Ascending aorta (tissue), 2 donors: ENCODE measurements around the gene IRX4. TPM values are rescaled to one million over a fixed set of nuclear protein-coding genes. Genes with fewer than 3 reads are reported as not detected.

Experiments used
- DNase-seq, 2 donors: peaks; one replicate each; pipeline ENCODE4 v3.0.0-alpha.2; 2019; ENCODE audit warnings: low spot score in 2 of 2
- H3K27ac ChIP-seq, 2 donors: fragments of 200-600 bp; sonication (generic); one replicate each; pipeline ENCODE4 v1.5.1; 2016 to 2017; ENCODE audit warnings: mild to moderate bottlenecking in 1 of 2
- H3K27me3 ChIP-seq: fragments of 200-600 bp; sonication (generic); one replicate; pipeline ENCODE4 v1.5.1; 2017
- H3K36me3 ChIP-seq, 2 donors: fragments of 200-600 bp; sonication (generic); one replicate each; pipeline ENCODE4 v1.5.1; 2016
- H3K4me1 ChIP-seq, 2 donors: fragments of 200-600 bp; sonication (generic); one replicate each; pipeline ENCODE4 v1.5.1; 2016 to 2017; ENCODE audit warnings: mild to moderate bottlenecking in 1 of 2
- H3K4me3 ChIP-seq, 2 donors: fragments of 200-600 bp; sonication (generic); one replicate each; pipeline ENCODE4 v1.5.1; 2016 to 2017; ENCODE audit warnings: mild to moderate bottlenecking in 1 of 2
- H3K9me3 ChIP-seq, 2 donors: fragments of 200-600 bp; sonication (generic); one replicate each; pipeline ENCODE4 v1.5.1; 2016
- intact Hi-C: fragments of 100-400 bp; cut with DNase I; formaldehyde crosslinking; loops from one replicate; pipeline ENCODE4 v1.15.1; 2023
- total RNA-seq: library from RNA; depleted of rRNA; stranded (reverse); fragments of >200 nt; gene quantifications from one replicate; pipeline ENCODE4 v1.1.0, GENCODE V29; 2016
- TF ChIP-seq, protein P1 (sequence below), 3 experiments: fragments of 200-600 bp in 2 of 3; fragments of 450-650 bp in 1 of 3; sonication (generic) in 2 of 3; IDR thresholded peaks; one replicate each; pipeline ENCODE4 v1.5.1; 2016 to 2019; ENCODE audit warnings: antibody characterized with exemption in 3 of 3, mild to moderate bottlenecking in 1 of 3, moderate library complexity in 1 of 3

Gene IRX4
- total RNA-seq, 1 donor from 2014 or later, result not detected

DNA sequence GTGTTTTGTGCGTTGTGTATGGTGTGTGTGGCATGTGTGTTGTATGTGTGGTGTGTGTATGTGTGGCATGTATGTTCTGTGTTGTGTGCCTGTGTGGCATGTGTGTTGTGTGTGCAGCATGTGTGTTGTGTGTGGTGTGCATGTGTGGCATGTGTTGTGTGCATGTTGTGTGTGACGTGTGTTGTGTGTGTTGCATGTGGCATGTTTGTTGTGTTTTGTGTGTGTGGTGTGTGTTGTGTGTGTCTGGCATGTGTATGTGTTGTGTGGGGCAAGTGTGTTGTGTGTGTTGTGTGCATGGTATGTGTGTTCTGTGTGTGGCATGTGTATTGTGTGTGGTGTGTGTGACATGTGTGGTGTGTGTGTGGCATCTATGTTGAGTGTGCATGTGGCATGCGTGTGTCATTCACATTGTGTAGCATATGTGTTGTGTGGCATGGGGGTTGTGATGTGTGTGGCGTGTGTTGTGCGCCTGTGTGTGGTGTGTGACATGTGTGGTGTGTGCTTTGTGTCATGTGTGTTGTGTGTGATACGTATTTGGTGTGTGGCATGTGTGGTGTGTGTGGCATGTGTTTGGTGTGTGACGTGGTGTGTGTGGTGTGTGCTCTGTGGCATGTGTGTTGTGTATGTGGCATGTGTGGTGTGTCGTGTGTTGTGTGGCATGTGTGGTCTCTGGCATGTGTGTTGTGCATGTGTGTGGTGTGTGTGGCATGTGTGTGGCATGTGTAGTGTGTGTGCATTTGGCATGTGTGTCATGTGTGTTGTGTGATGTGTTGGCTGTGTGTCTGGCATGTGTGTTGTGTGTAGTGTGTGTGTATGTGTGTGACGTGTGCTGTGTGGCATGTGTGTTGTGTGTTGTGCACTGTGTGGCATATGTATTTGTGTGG, 46.6 kb upstream of the IRX4 start:
- H3K36me3 ChIP-seq, result no peaks in the 10 kb centered on the region
- no peak overlapping the region for H3K4me3 ChIP-seq
- peaks cover 0 to 4% of the 10 kb centered on the region in 2 donors for H3K4me1 ChIP-seq
- no peaks in the 10 kb centered on the region for H3K9me3 ChIP-seq
- no peak for DNase-seq
- no peak overlapping the region for H3K27ac ChIP-seq
- TF ChIP-seq, protein P1, sequence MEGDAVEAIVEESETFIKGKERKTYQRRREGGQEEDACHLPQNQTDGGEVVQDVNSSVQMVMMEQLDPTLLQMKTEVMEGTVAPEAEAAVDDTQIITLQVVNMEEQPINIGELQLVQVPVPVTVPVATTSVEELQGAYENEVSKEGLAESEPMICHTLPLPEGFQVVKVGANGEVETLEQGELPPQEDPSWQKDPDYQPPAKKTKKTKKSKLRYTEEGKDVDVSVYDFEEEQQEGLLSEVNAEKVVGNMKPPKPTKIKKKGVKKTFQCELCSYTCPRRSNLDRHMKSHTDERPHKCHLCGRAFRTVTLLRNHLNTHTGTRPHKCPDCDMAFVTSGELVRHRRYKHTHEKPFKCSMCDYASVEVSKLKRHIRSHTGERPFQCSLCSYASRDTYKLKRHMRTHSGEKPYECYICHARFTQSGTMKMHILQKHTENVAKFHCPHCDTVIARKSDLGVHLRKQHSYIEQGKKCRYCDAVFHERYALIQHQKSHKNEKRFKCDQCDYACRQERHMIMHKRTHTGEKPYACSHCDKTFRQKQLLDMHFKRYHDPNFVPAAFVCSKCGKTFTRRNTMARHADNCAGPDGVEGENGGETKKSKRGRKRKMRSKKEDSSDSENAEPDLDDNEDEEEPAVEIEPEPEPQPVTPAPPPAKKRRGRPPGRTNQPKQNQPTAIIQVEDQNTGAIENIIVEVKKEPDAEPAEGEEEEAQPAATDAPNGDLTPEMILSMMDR (IDR thresholded peaks at IDR 0.05), result no peak
- intact Hi-C loops, result no loop called here
- H3K27me3 ChIP-seq, result no peaks in the 10 kb centered on the region

- TF ChIP-seq, protein P1 (IDR thresholded peaks at IDR 0.05), result no peak
- H3K36me3 ChIP-seq, result no peaks in the 10 kb centered on the region
- DNase-seq, result no peak
- no peak overlapping the region for H3K4me3 ChIP-seq
- peaks cover 0 to 4% of the 10 kb centered on the region in 2 donors for H3K4me1 ChIP-seq
- no peak overlapping the region for H3K27ac ChIP-seq
- intact Hi-C loops, result no loop called here
- H3K9me3 ChIP-seq, result no peaks in the 10 kb centered on the region
- no peaks in the 10 kb centered on the region for H3K27me3 ChIP-seq
Measured at GRCh38 chr5:1926471-1927341, 44.0 kb upstream of the IRX4 start.

DNA sequence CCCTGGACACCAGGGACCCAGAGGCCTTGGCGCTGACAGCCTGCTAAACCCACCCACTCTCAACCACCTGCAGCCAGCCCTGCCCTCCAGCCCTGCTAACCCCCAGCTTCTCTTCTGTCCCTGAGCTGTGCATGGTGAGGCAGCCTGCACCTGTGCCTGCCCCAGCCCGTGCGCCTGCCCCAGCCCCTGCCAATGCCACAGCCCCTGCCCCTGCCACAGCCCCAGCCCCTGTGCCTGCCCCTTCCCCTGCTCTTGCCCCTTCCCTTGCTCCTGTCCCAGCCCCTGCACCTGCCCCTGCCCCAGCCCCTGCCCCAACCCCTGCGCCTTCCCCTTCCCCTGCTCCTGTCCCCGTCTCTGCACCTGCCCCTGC, 43.3 kb upstream of the IRX4 start:
- TF ChIP-seq, protein P1 (IDR thresholded peaks at IDR 0.05), result no peak
- Histone ChIP-seq H3K27me3 (no peaks in the 10 kb centered on the region), H3K9me3 (no peaks in the 10 kb centered on the region), H3K27ac (no peak overlapping the region), H3K36me3 (no peaks in the 10 kb centered on the region), H3K4me3 (no peak overlapping the region), H3K4me1 (peaks cover 0 to 4% of the 10 kb centered on the region in 2 donors)
- DNase-seq, result no peak
- intact Hi-C loops, result no loop called here

GRCh38 chr5:1925111-1926070, 42.7 kb upstream of the IRX4 start:
- TF ChIP-seq, protein P1 (IDR thresholded peaks at IDR 0.05), result no peak
- Histone ChIP-seq H3K27ac (no peak overlapping the region), H3K4me3 (no peak overlapping the region), H3K27me3 (no peaks in the 10 kb centered on the region), H3K9me3 (no peaks in the 10 kb centered on the region), H3K4me1 (no peaks in the 10 kb centered on the region), H3K36me3 (no peaks in the 10 kb centered on the region)
- no peak for DNase-seq
- intact Hi-C loops, result no loop called here

GRCh38 chr5:1923766-1924165, 41.0 kb upstream of the IRX4 start:
- no peak overlapping the region for H3K4me3 ChIP-seq
- no peak overlapping the region for H3K27ac ChIP-seq
- TF ChIP-seq, protein P1 (IDR thresholded peaks at IDR 0.05), result no peak
- H3K9me3 ChIP-seq, result no peaks in the 10 kb centered on the region
- no peaks in the 10 kb centered on the region for H3K36me3 ChIP-seq
- intact Hi-C loops, result no loop called here
- H3K4me1 ChIP-seq, result no peaks in the 10 kb centered on the region
- no peaks in the 10 kb centered on the region for H3K27me3 ChIP-seq
- no peak for DNase-seq
